ENCODE data around the gene IL17RB. TPM values are rescaled to one million over a fixed set of nuclear protein-coding genes. Genes with fewer than 3 reads are reported as not detected.
A peak's percentile ranks its signal among the peaks of the same experiment; 100 is the strongest.

IL17RB gene
- total RNA-seq, 1 donor from 2014 or later = 0.54 TPM

DNA sequence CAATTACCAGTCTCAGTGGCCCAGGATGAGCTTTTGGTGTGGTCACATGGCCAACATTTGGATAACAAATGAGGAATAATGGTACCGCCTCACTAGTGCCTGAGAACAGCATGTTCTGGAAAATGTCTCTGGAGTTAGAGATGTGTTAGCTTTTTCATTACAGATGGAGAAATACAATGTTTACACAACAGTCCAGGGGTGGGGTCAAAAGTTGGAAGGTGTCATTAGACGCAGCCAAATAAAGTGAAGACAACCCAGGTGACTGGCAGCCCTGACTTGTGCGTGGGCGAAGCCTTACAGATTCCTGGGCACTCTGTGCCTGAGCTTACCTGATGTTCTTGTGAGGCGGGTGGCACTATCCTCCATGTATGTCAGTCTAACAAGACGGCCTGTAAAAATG is 12.8 kb downstream of the IL17RB start:
- no peaks in the 10 kb centered on the region for H3K4me1 Mint-ChIP-seq (ENCODE audit: unreplicated experiment)
- no peaks in the 10 kb centered on the region for H3K9me3 Mint-ChIP-seq (ENCODE audit: unreplicated experiment)
- H3K27ac Mint-ChIP-seq (ENCODE audit: unreplicated experiment) = no peak overlapping the region
- no peaks in the 10 kb centered on the region for H3K27me3 Mint-ChIP-seq (ENCODE audit: unreplicated experiment)
- no peak overlapping the region for H3K4me3 Mint-ChIP-seq (ENCODE audit: unreplicated experiment)
- TF ChIP-seq, protein P1, sequence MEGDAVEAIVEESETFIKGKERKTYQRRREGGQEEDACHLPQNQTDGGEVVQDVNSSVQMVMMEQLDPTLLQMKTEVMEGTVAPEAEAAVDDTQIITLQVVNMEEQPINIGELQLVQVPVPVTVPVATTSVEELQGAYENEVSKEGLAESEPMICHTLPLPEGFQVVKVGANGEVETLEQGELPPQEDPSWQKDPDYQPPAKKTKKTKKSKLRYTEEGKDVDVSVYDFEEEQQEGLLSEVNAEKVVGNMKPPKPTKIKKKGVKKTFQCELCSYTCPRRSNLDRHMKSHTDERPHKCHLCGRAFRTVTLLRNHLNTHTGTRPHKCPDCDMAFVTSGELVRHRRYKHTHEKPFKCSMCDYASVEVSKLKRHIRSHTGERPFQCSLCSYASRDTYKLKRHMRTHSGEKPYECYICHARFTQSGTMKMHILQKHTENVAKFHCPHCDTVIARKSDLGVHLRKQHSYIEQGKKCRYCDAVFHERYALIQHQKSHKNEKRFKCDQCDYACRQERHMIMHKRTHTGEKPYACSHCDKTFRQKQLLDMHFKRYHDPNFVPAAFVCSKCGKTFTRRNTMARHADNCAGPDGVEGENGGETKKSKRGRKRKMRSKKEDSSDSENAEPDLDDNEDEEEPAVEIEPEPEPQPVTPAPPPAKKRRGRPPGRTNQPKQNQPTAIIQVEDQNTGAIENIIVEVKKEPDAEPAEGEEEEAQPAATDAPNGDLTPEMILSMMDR (IDR thresholded peaks at IDR 0.05) = no peak
- H3K36me3 Mint-ChIP-seq (ENCODE audit: unreplicated experiment) = peaks cover 26% of the 10 kb centered on the region
- DNase-seq (ENCODE audit: extremely low spot score, unreplicated experiment) = no peak

DNA sequence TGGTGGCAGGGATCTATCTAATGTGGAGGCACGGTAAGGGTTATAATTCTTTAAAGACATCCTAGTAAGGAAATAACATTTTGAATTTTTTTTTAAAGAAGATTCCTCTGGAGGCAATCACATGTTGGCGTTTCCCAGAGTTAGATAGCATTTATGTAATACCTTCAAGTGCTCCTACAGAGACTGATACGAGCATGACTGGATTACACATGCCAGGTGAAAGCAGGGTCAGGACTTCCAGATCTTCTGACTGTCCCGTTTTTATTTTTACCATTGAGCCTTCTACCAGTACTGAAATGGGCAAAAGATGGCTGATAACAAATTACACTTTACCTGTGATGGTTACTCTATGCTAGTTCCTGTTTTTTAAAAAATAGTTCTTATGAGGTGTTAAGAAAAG is 13.8 kb downstream of the IL17RB start:
- H3K9me3 Mint-ChIP-seq (ENCODE audit: unreplicated experiment) = no peaks in the 10 kb centered on the region
- peaks cover 33% of the 10 kb centered on the region for H3K36me3 Mint-ChIP-seq (ENCODE audit: unreplicated experiment)
- H3K4me3 Mint-ChIP-seq (ENCODE audit: unreplicated experiment) = no peak overlapping the region
- no peaks in the 10 kb centered on the region for H3K4me1 Mint-ChIP-seq (ENCODE audit: unreplicated experiment)
- H3K27me3 Mint-ChIP-seq (ENCODE audit: unreplicated experiment) = no peaks in the 10 kb centered on the region
- TF ChIP-seq, protein P1 (IDR thresholded peaks at IDR 0.05) = no peak
- no peak overlapping the region for H3K27ac Mint-ChIP-seq (ENCODE audit: unreplicated experiment)
- DNase-seq (ENCODE audit: extremely low spot score, unreplicated experiment) = no peak

DNA sequence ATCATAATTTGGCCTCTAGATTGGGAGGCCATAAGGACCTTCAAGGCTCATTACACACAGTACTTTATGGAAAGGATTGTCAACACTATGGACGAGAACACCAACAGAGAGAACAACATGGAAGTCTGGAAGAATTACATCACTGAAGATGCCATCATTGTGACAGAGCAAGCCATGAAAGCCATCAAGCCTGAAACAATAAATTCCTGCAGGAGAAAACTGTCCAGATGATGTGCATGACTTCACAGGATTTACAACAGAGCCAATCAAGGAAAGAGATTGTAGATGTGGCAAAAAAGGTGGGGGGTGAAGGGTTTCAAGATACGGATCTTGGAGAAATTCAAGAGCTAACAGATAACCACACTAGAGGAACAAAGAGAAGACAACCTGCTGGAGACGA is 15.9 kb downstream of the IL17RB start:
- Mint-ChIP-seq H3K27me3 (ENCODE audit: unreplicated experiment) (no peaks in the 10 kb centered on the region), H3K9me3 (ENCODE audit: unreplicated experiment) (no peaks in the 10 kb centered on the region), H3K4me3 (ENCODE audit: unreplicated experiment) (no peak overlapping the region), H3K27ac (ENCODE audit: unreplicated experiment) (no peak overlapping the region), H3K36me3 (ENCODE audit: unreplicated experiment) (peaks cover 36% of the 10 kb centered on the region), H3K4me1 (ENCODE audit: unreplicated experiment) (no peaks in the 10 kb centered on the region)
- TF ChIP-seq, protein P1 (IDR thresholded peaks at IDR 0.05) = no peak
- DNase-seq (ENCODE audit: extremely low spot score, unreplicated experiment) = no peak

DNA sequence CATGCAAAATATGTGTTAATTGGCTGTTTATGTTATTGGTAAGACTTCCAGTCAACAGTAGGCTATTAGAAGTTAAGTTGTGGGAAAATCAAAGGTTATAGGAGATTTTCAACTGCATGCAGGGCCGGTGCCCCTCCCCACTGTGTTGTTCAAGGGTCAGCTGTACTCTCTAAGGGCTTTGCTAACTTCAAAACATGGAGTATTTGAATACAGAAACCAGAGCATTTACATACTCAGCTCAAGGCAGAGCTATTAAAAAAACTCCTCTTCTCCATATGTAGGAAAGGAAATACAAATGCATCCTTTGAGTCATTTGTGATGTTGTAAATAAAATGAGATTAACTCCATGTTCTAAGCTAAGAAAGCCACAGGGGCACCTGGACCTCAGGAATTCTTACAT is 16.8 kb downstream of the IL17RB start:
- Mint-ChIP-seq H3K4me1 (ENCODE audit: unreplicated experiment) (no peaks in the 10 kb centered on the region), H3K27ac (ENCODE audit: unreplicated experiment) (no peak overlapping the region), H3K27me3 (ENCODE audit: unreplicated experiment) (no peaks in the 10 kb centered on the region), H3K9me3 (ENCODE audit: unreplicated experiment) (no peaks in the 10 kb centered on the region), H3K4me3 (ENCODE audit: unreplicated experiment) (no peak overlapping the region), H3K36me3 (ENCODE audit: unreplicated experiment) (peaks cover 39% of the 10 kb centered on the region)
- no peak for DNase-seq (ENCODE audit: extremely low spot score, unreplicated experiment)
- TF ChIP-seq, protein P1 (IDR thresholded peaks at IDR 0.05) = no peak

DNA sequence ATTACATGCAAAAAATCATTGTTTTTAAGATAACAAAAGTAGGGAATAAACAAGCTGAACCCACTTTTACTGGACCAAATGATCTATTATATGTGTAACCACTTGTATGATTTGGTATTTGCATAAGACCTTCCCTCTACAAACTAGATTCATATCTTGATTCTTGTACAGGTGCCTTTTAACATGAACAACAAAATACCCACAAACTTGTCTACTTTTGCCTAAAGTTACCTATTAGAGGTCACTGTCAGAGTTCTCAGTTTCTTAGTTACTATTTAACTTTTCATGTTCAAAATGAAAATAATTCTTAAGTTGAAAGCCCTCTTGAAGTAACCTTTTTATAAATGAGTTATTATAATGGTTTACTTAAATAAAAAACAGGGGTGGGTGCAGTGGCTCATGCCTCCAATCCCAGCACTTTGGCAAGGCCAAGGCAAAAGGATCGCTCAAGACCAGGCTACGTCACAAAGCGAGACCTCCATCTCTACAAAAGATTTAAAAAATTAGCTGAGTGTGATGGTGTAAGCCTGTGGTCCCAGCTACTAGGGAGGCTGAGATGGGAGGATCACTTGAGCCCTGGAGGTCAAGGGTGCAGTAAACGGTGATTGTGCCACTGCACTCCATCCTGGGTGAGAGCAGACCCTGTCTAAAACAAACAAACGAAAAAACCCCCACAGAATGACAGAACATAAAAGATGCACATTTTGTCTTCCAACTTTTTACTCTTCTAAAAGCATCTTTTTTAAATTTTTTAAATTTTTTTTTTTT is 19.5 kb downstream of the IL17RB start:
- peak; percentile 19 for DNase-seq (ENCODE audit: extremely low spot score, unreplicated experiment)
- Mint-ChIP-seq H3K27ac (ENCODE audit: unreplicated experiment) (no peak overlapping the region), H3K4me3 (ENCODE audit: unreplicated experiment) (no peak overlapping the region), H3K27me3 (ENCODE audit: unreplicated experiment) (no peaks in the 10 kb centered on the region), H3K36me3 (ENCODE audit: unreplicated experiment) (peaks cover 46% of the 10 kb centered on the region), H3K4me1 (ENCODE audit: unreplicated experiment) (no peaks in the 10 kb centered on the region), H3K9me3 (ENCODE audit: unreplicated experiment) (no peaks in the 10 kb centered on the region)
- TF ChIP-seq, protein P1 (IDR thresholded peaks at IDR 0.05) = no peak
